ENCODE results near the gene FBXL7. TPM values are rescaled to one million over a fixed set of nuclear protein-coding genes. Genes with fewer than 3 reads are reported as not detected.

Gene FBXL7
- total and polyA plus RNA-seq, 5 donors: 10.2 to 22.2 (median 17.9) TPM

DNA sequence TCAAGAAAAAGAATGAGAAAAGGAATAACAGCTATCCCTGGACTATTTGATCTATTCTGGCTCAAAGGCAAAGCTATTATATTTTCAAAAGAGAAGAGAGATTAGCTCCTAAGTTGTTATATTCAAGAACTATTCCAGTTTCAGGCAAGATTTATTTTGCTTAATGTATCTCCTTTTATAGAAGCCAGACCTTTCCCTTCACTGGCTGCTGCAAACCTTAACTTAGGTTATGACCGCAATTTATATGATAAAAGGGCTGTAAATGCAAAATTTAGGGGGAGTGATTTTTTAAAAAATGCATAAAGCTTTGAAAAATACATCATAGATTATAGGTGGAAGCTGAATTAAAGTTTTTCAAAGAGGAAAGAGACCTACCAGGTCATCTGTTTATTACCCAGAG is 97.8 kb downstream of the FBXL7 start:
- Histone ChIP-seq H3K4me1 (ENCODE audit: control insufficient read depth, insufficient read depth, low read length) (peaks cover 4% of the 10 kb centered on the region), H3K27ac (ENCODE audit: low read length) (no peak overlapping the region), H3K27me3 (ENCODE audit: control insufficient read depth, insufficient read depth) (no peaks in the 10 kb centered on the region), H3K9me3 (ENCODE audit: control insufficient read depth, low read length) (no peaks in the 10 kb centered on the region), H3K4me3 (ENCODE audit: low read length) (no peak overlapping the region)
- no peak for ATAC-seq
- 92% methylated on average over 1 of the region's 1 CpG for WGBS
- no peak for DNase-seq
- intact Hi-C loops (cut with DNase I): no loop called here

DNA sequence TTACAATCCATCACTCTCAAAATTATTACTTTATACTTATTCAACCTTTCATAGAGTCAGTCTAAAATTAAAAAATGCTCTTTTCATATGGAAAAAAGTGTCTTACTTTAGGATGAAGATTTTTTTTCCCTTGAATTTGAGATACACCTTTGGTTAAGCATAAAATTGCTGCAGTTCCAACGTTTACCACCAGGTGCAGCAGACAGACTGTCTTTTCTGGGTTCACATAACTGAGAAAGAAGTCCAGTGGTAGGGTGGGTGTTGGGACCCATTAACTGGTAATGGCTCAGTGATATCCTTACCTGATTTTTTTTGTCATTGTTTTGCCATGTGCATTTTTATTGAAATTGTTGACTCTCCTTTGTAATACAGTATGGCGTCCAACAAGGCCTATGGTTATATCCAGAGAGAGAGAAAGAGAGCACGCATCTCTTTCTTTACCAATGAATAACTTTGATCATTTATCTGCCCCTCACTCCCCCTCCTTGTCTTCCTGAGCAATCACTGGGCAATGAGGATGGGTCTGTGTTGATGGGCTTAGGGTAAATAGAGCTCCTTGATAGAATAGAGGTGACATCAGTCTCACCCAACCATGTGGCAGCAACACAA is 98.4 kb downstream of the FBXL7 start:
- Histone ChIP-seq H3K4me3 (ENCODE audit: low read length) (no peak overlapping the region), H3K4me1 (ENCODE audit: control insufficient read depth, insufficient read depth, low read length) (peaks cover 2% of the 10 kb centered on the region), H3K27me3 (ENCODE audit: control insufficient read depth, insufficient read depth) (no peaks in the 10 kb centered on the region), H3K9me3 (ENCODE audit: control insufficient read depth, low read length) (no peaks in the 10 kb centered on the region), H3K27ac (ENCODE audit: low read length) (no peak overlapping the region)
- intact Hi-C loops (cut with DNase I): no loop called here
- WGBS: 67% methylated on average over 3 of the region's 3 CpGs
- no peak for ATAC-seq
- no peak for DNase-seq

DNA sequence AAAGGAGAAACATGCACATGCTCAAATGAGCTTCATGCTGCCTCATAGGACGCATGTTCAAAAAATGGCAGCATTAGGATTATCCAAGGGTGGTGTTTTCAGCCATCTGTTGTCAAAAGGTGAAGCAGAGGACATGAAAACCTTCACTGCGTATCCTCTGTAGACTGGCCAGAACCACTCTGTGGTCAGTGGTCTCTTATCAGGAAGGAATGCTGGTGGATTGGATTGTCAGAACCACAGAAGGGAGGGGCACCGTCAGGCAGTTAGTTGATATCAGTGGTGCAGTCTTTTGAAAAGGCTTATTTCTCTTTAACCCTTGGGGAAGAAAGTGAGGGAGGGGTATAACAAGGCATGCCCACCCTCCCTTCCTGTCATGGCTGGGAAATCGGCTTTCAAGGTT is 100.1 kb downstream of the FBXL7 start:
- ATAC-seq: no peak
- WGBS: 70% methylated on average over 4 of the region's 4 CpGs
- DNase-seq: no peak
- no peak overlapping the region for H3K4me3 ChIP-seq (ENCODE audit: low read length)
- H3K4me1 ChIP-seq (ENCODE audit: control insufficient read depth, insufficient read depth, low read length): peaks cover 2% of the 10 kb centered on the region
- H3K9me3 ChIP-seq (ENCODE audit: control insufficient read depth, low read length): no peaks in the 10 kb centered on the region
- no peak overlapping the region for H3K27ac ChIP-seq (ENCODE audit: low read length)
- H3K27me3 ChIP-seq (ENCODE audit: control insufficient read depth, insufficient read depth): no peaks in the 10 kb centered on the region
- intact Hi-C loops (cut with DNase I): no loop called here

DNA sequence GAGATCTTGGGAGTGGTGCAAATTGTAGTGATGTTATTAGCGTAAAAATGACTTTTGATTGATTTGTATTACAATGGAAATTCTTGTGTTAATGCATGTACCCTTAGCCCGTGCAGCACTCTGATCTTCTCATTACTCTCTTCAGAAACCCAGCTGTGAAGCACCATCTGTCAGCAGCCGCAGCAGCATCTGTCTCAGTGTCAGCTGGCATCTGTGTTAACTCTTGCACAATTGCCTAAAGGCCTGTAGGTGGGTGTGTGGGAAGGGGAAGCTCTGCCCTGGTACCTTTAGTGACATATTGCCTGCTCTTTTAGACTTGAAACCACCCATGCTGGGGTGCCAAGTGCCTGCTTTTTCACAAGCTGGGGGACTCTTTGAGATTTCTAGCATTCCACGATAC is 101.3 kb downstream of the FBXL7 start:
- ATAC-seq: peak in 1 of 2 donors; percentile 16
- DNase-seq: no peak
- no peaks in the 10 kb centered on the region for H3K9me3 ChIP-seq (ENCODE audit: control insufficient read depth, low read length)
- H3K4me1 ChIP-seq (ENCODE audit: control insufficient read depth, insufficient read depth, low read length): peaks cover 2% of the 10 kb centered on the region
- intact Hi-C loops (cut with DNase I): no loop called here
- no peak overlapping the region for H3K4me3 ChIP-seq (ENCODE audit: low read length)
- no peak overlapping the region for H3K27ac ChIP-seq (ENCODE audit: low read length)
- H3K27me3 ChIP-seq (ENCODE audit: control insufficient read depth, insufficient read depth): no peaks in the 10 kb centered on the region
- 68% methylated on average over 4 of the region's 4 CpGs for WGBS

DNA sequence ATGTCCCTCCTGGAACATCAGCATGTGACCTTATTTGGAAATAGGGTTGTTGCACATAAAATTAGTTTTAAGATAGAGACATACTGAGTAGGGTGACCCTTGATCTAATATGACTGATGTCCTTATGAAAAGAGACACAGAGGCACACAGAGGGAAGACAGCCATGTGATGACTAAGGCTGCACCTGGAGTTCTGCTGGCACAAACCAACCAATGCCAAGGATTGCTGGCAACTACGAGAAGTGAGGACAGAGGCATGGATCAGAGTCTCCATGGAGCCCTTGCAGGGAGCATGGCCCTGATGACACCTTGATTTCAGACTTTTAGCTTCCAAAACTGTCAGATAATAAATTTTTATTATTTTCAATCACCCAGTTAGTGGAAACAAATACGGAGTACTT is 101.9 kb downstream of the FBXL7 start:
- no peak for ATAC-seq
- intact Hi-C loops (cut with DNase I): no loop called here
- 84% methylated on average over 2 of the region's 2 CpGs for WGBS

DNA sequence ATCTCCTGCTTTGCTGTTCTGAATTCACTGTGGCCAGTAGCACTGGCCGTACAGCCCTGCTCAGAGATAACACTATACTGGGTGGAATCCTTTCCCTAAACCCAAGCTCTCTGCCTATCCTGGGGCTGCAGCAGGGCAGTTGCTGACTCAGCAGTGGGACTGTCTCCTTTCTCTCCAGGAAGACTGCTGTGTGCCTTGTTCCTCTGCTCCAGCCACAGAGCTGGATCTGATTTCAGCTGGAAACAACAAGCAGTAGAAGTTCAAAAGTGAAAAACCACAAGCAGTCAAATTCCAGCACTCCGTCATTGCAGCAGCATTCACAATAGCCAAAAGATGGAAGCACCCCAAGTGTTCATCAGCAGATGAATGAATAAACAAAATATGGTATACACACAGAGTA is 105.0 kb downstream of the FBXL7 start:
- intact Hi-C loops (cut with DNase I): no loop called here
- Histone ChIP-seq H3K27ac (ENCODE audit: low read length) (no peak overlapping the region), H3K4me1 (ENCODE audit: control insufficient read depth, insufficient read depth, low read length) (peaks cover 4% of the 10 kb centered on the region), H3K4me3 (ENCODE audit: low read length) (no peak overlapping the region), H3K9me3 (ENCODE audit: control insufficient read depth, low read length) (no peaks in the 10 kb centered on the region), H3K27me3 (ENCODE audit: control insufficient read depth, insufficient read depth) (no peaks in the 10 kb centered on the region)
- WGBS: 83% methylated on average over 2 of the region's 2 CpGs
- ATAC-seq (no peak), DNase-seq (no peak)

More for the DNA sequence above, 101.9 kb downstream of the FBXL7 start:
- Histone ChIP-seq H3K27ac (ENCODE audit: low read length) (no peak overlapping the region), H3K27me3 (ENCODE audit: control insufficient read depth, insufficient read depth) (no peaks in the 10 kb centered on the region), H3K4me3 (ENCODE audit: low read length) (no peak overlapping the region), H3K4me1 (ENCODE audit: control insufficient read depth, insufficient read depth, low read length) (peaks cover 4% of the 10 kb centered on the region), H3K9me3 (ENCODE audit: control insufficient read depth, low read length) (no peaks in the 10 kb centered on the region)
- no peak for DNase-seq

DNA sequence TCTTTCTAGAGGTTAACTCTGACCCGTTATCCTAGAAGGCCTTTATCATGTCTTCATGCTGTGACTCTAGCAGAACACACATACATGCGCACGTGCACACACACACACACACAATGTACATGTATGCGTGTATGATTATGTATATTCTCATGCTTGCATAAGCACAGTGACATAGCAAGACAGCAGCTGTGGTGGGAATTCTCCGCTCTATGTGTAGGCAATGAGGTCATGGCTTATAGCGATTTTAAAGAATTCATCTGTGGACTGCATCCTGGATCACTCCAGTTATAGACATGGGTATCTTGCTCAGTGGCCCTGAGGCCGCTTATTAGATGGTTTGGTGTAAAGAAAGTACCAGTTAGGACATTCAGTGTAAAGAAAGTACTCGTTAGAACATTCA is 106.2 kb downstream of the FBXL7 start:
- no peak for DNase-seq
- no peak overlapping the region for H3K4me3 ChIP-seq (ENCODE audit: low read length)
- H3K27ac ChIP-seq (ENCODE audit: low read length): no peak overlapping the region
- intact Hi-C loops (cut with DNase I): no loop called here
- 76% methylated on average over 8 of the region's 8 CpGs for WGBS
- no peak for ATAC-seq
- no peaks in the 10 kb centered on the region for H3K27me3 ChIP-seq (ENCODE audit: control insufficient read depth, insufficient read depth)
- H3K9me3 ChIP-seq (ENCODE audit: control insufficient read depth, low read length): no peaks in the 10 kb centered on the region
- H3K4me1 ChIP-seq (ENCODE audit: control insufficient read depth, insufficient read depth, low read length): peaks cover 8% of the 10 kb centered on the region

DNA sequence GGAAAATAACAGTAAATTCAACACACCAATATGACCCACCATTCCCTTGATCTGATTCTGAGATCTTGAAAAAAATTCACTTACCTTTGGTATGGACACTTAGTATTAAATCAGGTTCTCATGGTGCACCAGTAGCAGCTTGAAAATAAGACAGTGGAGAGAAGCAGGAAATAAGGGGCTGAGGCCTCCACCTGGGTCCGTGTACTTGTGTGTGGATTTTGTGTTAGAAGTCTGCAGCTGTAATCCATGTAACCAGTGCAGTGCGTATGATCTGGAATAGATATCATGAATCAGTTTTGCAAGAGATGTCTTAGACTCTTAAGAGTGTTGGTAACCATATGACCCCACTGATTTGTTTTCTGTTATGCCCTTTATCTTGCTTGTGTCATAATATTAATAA is 107.1 kb downstream of the FBXL7 start:
- DNase-seq (no peak), ATAC-seq (no peak)
- intact Hi-C loops (cut with DNase I): no loop called here
- Histone ChIP-seq H3K4me3 (ENCODE audit: low read length) (no peak overlapping the region), H3K4me1 (ENCODE audit: control insufficient read depth, insufficient read depth, low read length) (peaks cover 6% of the 10 kb centered on the region), H3K9me3 (ENCODE audit: control insufficient read depth, low read length) (no peaks in the 10 kb centered on the region), H3K27ac (ENCODE audit: low read length) (no peak overlapping the region), H3K27me3 (ENCODE audit: control insufficient read depth, insufficient read depth) (no peaks in the 10 kb centered on the region)
- 51% methylated on average over 2 of the region's 2 CpGs for WGBS

DNA sequence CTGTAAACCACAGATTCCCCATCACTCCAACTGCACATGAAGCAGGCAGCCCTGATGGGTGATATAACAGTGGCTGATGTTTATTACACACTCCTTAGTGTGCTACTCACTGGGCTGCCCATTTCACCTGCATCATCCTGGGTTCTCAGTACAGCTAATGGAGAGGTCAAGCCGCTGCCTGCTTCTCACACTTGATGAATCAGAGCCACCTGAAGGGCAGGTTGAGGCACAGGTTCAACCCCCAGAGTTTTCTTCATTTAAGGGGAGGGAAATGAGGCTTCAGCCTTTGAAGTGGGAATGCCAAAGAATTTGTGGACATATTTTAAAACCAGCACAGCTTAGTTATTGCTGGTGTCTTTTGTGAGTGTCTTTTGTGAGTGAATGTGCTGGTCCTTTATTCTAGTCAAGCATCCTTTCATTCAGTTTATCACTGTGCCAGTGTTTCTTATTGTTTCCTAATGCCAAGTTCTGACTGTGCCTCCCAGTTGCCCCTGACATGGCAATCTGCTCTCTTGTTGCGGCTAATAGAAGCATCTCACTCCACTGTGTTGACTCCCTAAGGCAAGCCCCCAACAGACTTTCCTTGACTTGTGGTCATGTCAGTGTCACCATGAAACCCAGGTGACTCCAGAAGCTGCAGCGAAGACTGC is 109.2 kb downstream of the FBXL7 start:
- H3K4me1 ChIP-seq (ENCODE audit: control insufficient read depth, insufficient read depth, low read length): peaks cover 8% of the 10 kb centered on the region
- WGBS: 96% methylated on average over 3 of the region's 3 CpGs
- no peak for ATAC-seq
- H3K27ac ChIP-seq (ENCODE audit: low read length): no peak overlapping the region
- H3K9me3 ChIP-seq (ENCODE audit: control insufficient read depth, low read length): no peaks in the 10 kb centered on the region
- intact Hi-C loops (cut with DNase I): no loop called here
- DNase-seq: no peak
- no peak overlapping the region for H3K4me3 ChIP-seq (ENCODE audit: low read length)
- no peaks in the 10 kb centered on the region for H3K27me3 ChIP-seq (ENCODE audit: control insufficient read depth, insufficient read depth)

DNA sequence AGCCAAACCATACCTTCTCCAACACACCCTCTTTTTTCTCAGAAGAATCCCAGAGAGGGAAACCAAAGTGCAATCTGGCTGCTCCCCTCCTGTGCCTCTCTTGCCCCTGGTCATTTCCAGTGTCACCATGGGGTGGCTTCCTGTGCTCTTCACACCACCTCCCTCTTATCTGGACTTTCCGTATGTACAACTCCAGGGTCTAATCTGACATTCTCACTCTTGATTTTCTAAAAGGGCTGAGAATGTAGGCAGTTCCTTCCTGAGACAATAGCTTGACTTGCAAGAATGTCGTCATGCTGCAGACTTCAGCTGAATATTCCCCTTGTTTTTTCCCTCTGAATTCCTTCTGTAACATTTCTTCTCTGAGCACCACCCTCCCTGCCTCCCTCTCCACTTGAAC is 110.2 kb downstream of the FBXL7 start:
- DNase-seq (no peak), ATAC-seq (peak in 1 of 2 donors; percentile 65)
- no peak overlapping the region for H3K27ac ChIP-seq (ENCODE audit: low read length)
- 47% methylated on average over 2 of the region's 2 CpGs for WGBS
- intact Hi-C loops (cut with DNase I): no loop called here
- no peaks in the 10 kb centered on the region for H3K9me3 ChIP-seq (ENCODE audit: control insufficient read depth, low read length)
- H3K4me1 ChIP-seq (ENCODE audit: control insufficient read depth, insufficient read depth, low read length): peaks cover 8% of the 10 kb centered on the region
- no peak overlapping the region for H3K4me3 ChIP-seq (ENCODE audit: low read length)
- H3K27me3 ChIP-seq (ENCODE audit: control insufficient read depth, insufficient read depth): no peaks in the 10 kb centered on the region

DNA sequence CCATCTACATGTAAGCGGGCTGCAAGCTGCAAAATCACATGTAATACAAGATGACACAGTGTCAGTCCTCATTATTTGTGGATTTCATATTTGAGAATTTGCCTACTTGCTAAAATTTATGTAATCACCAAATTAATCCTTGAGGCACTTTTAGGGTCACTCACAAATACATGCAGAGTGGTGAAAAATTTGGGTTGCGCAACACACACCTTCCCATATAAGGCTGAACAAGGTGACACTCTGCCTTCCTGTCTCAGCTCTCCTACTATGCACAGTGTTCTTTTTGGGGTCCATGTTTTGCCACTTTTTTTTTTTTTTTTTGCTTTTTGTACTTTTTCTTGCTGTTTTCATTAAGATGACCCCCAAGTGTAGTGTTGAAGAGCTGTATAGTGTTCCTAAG is 111.0 kb downstream of the FBXL7 start:
- intact Hi-C loops (cut with DNase I): no loop called here
- H3K27me3 ChIP-seq (ENCODE audit: control insufficient read depth, insufficient read depth): no peaks in the 10 kb centered on the region
- WGBS: 98% methylated on average over 2 of the region's 2 CpGs
- no peaks in the 10 kb centered on the region for H3K9me3 ChIP-seq (ENCODE audit: control insufficient read depth, low read length)
- H3K4me1 ChIP-seq (ENCODE audit: control insufficient read depth, insufficient read depth, low read length): peaks cover 8% of the 10 kb centered on the region
- H3K4me3 ChIP-seq (ENCODE audit: low read length): no peak overlapping the region
- no peak for ATAC-seq
- no peak for DNase-seq
- no peak overlapping the region for H3K27ac ChIP-seq (ENCODE audit: low read length)

Measured in right cardiac atrium (tissue), 5 donors.